ENCODE measurements around the gene KIF26B. TPM values are rescaled to one million over a fixed set of nuclear protein-coding genes. Genes with fewer than 3 reads are reported as not detected.

The KIF26B gene
- total and polyA plus RNA-seq, 8 donors = 0.15 to 3.2 (median 0.89) TPM; not detected in 1

- no peak for DNase-seq
- intact Hi-C loops (cut with DNase I; ENCODE audit: low total_unique reads) = no loop called here
- Histone ChIP-seq H3K36me3 (no peaks in the 10 kb centered on the region), H3K4me1 (peaks cover 0 to 3% (median 0%) of the 10 kb centered on the region in 4 donors), H3K27ac (no peak overlapping the region), H3K4me3 (no peak overlapping the region), H3K9me3 (no peaks in the 10 kb centered on the region), H3K27me3 (no peaks in the 10 kb centered on the region)
- TF ChIP-seq CTCF (IDR thresholded peaks at IDR 0.05) = no peak
- no peak for TF ChIP-seq EP300 (IDR thresholded peaks at IDR 0.05)
- TF ChIP-seq POLR2AphosphoS5 (IDR thresholded peaks at IDR 0.05) = no peak
- no peak for TF ChIP-seq POLR2A (IDR thresholded peaks at IDR 0.05)
- WGBS, 5 donors = 55 to 70% (median 64%) methylated on average over 4 of the region's 4 CpGs
These were observed 91.6 kb downstream of the KIF26B start for GRCh38 chr1:245246433-245246832.

GRCh38 chr1:245247356-245247755 lies 92.6 kb downstream of the KIF26B start:
- intact Hi-C loops (cut with DNase I; ENCODE audit: low total_unique reads) = no loop called here
- TF ChIP-seq CTCF (IDR thresholded peaks at IDR 0.05) (no peak), EP300 (IDR thresholded peaks at IDR 0.05) (no peak), POLR2A (IDR thresholded peaks at IDR 0.05) (no peak), POLR2AphosphoS5 (IDR thresholded peaks at IDR 0.05) (no peak)
- WGBS, 5 donors = 89 to 98% (median 95%) methylated on average over 12 of the region's 12 CpGs

GRCh38 chr1:245247801-245248200 lies 93.0 kb downstream of the KIF26B start:
- DNase-seq = no peak
- peaks cover 0 to 5% (median 0%) of the 10 kb centered on the region in 4 donors for H3K9me3 ChIP-seq
- H3K4me3 ChIP-seq = no peak overlapping the region
- intact Hi-C loops (cut with DNase I; ENCODE audit: low total_unique reads) = no loop called here
- no peaks in the 10 kb centered on the region for H3K27me3 ChIP-seq
- WGBS, 5 donors = 75 to 82% (median 80%) methylated on average over 7 of the region's 7 CpGs
- H3K27ac ChIP-seq = no peak overlapping the region
- TF ChIP-seq CTCF (IDR thresholded peaks at IDR 0.05) (no peak), EP300 (IDR thresholded peaks at IDR 0.05) (no peak), POLR2A (IDR thresholded peaks at IDR 0.05) (no peak), POLR2AphosphoS5 (IDR thresholded peaks at IDR 0.05) (no peak)
- peaks cover 0 to 3% (median 0%) of the 10 kb centered on the region in 4 donors for H3K4me1 ChIP-seq
- no peaks in the 10 kb centered on the region for H3K36me3 ChIP-seq

More at GRCh38 chr1:245247356-245247755, 92.6 kb downstream of the KIF26B start:
- Histone ChIP-seq H3K36me3 (no peaks in the 10 kb centered on the region), H3K4me1 (peaks cover 0 to 3% (median 0%) of the 10 kb centered on the region in 4 donors), H3K27ac (no peak overlapping the region), H3K9me3 (peaks cover 0 to under 1% (median 0%) of the 10 kb centered on the region in 4 donors), H3K4me3 (no peak overlapping the region), H3K27me3 (no peaks in the 10 kb centered on the region)
- no peak for DNase-seq

GRCh38 chr1:245248231-245248731 lies 93.5 kb downstream of the KIF26B start:
- no peak for TF ChIP-seq POLR2AphosphoS5 (IDR thresholded peaks at IDR 0.05)
- no peak for TF ChIP-seq EP300 (IDR thresholded peaks at IDR 0.05)
- TF ChIP-seq CTCF (IDR thresholded peaks at IDR 0.05) = no peak
- no peak for TF ChIP-seq POLR2A (IDR thresholded peaks at IDR 0.05)
- H3K9me3 ChIP-seq = peaks cover 0 to 7% (median 0%) of the 10 kb centered on the region in 4 donors
- H3K4me1 ChIP-seq = peaks cover 0 to 3% (median 0%) of the 10 kb centered on the region in 4 donors
- intact Hi-C loops (cut with DNase I; ENCODE audit: low total_unique reads) = no loop called here
- no peaks in the 10 kb centered on the region for H3K36me3 ChIP-seq
- no peaks in the 10 kb centered on the region for H3K27me3 ChIP-seq
- no peak overlapping the region for H3K27ac ChIP-seq
- no peak overlapping the region for H3K4me3 ChIP-seq
- WGBS, 5 donors = 81 to 88% (median 83%) methylated on average over 18 of the region's 18 CpGs
- no peak for DNase-seq

Data from stomach (tissue), 9 donors.